ENCODE data around the gene DHCR24.

Gene DHCR24

GRCh38 chr1:54819733-54820132 is 67.3 kb downstream of the DHCR24 start:
- H3K4me3 ChIP-seq (ENCODE audit: low read depth, low read length): no peak overlapping the region
- H3K9ac ChIP-seq: no peak overlapping the region
- H3K36me3 ChIP-seq (ENCODE audit: control insufficient read depth, insufficient read depth, low read length): no peaks in the 10 kb centered on the region
- H3K27ac ChIP-seq: no peak overlapping the region
- TF ChIP-seq CTCF (IDR thresholded peaks at IDR 0.05): no peak
- no peaks in the 10 kb centered on the region for H3K27me3 ChIP-seq (ENCODE audit: control insufficient read depth, insufficient read depth, low read length)
- H2AFZ ChIP-seq: no peak overlapping the region
- H3K79me2 ChIP-seq: no peaks in the 10 kb centered on the region
- no peaks in the 10 kb centered on the region for H3K4me1 ChIP-seq
- H3K4me2 ChIP-seq (ENCODE audit: low read length): no peak overlapping the region
- no peaks in the 10 kb centered on the region for H3K9me3 ChIP-seq (ENCODE audit: control insufficient read depth, low read length)

- H3K4me1 ChIP-seq: no peaks in the 10 kb centered on the region
- H3K36me3 ChIP-seq (ENCODE audit: control insufficient read depth, insufficient read depth, low read length): no peaks in the 10 kb centered on the region
- H3K4me2 ChIP-seq (ENCODE audit: low read length): no peak overlapping the region
- H3K4me3 ChIP-seq (ENCODE audit: low read depth, low read length): no peak overlapping the region
- H2AFZ ChIP-seq: no peak overlapping the region
- H3K27ac ChIP-seq: no peak overlapping the region
- TF ChIP-seq CTCF (IDR thresholded peaks at IDR 0.05): no peak
- H3K79me2 ChIP-seq: no peaks in the 10 kb centered on the region
- H3K9ac ChIP-seq: no peak overlapping the region
- no peaks in the 10 kb centered on the region for H3K27me3 ChIP-seq (ENCODE audit: control insufficient read depth, insufficient read depth, low read length)
- no peaks in the 10 kb centered on the region for H3K9me3 ChIP-seq (ENCODE audit: control insufficient read depth, low read length)
These were observed 67.8 kb downstream of the DHCR24 start for GRCh38 chr1:54819195-54819536.

- Histone ChIP-seq H3K36me3 (ENCODE audit: control insufficient read depth, insufficient read depth, low read length) (no peaks in the 10 kb centered on the region), H3K27ac (no peak overlapping the region), H3K4me3 (ENCODE audit: low read depth, low read length) (no peak overlapping the region), H3K9me3 (ENCODE audit: control insufficient read depth, low read length) (no peaks in the 10 kb centered on the region), H3K4me2 (ENCODE audit: low read length) (no peak overlapping the region), H3K9ac (no peak overlapping the region), H3K4me1 (no peaks in the 10 kb centered on the region), H3K27me3 (ENCODE audit: control insufficient read depth, insufficient read depth, low read length) (no peaks in the 10 kb centered on the region), H3K79me2 (no peaks in the 10 kb centered on the region), H2AFZ (no peak overlapping the region)
- no peak for TF ChIP-seq CTCF (IDR thresholded peaks at IDR 0.05)
These were observed 68.4 kb downstream of the DHCR24 start for GRCh38 chr1:54818461-54819194.

GRCh38 chr1:54816951-54817350 is 70.0 kb downstream of the DHCR24 start:
- Histone ChIP-seq H3K4me2 (ENCODE audit: low read length) (no peak overlapping the region), H3K9me3 (ENCODE audit: control insufficient read depth, low read length) (no peaks in the 10 kb centered on the region), H3K27ac (no peak overlapping the region), H3K79me2 (no peaks in the 10 kb centered on the region), H3K9ac (no peak overlapping the region), H3K36me3 (ENCODE audit: control insufficient read depth, insufficient read depth, low read length) (no peaks in the 10 kb centered on the region), H3K27me3 (ENCODE audit: control insufficient read depth, insufficient read depth, low read length) (no peaks in the 10 kb centered on the region), H2AFZ (no peak overlapping the region), H3K4me1 (no peaks in the 10 kb centered on the region), H3K4me3 (ENCODE audit: low read depth, low read length) (no peak overlapping the region)
- TF ChIP-seq CTCF (IDR thresholded peaks at IDR 0.05): no peak

GRCh38 chr1:54816130-54816529 is 70.9 kb downstream of the DHCR24 start:
- H2AFZ ChIP-seq: no peak overlapping the region
- H3K9ac ChIP-seq: no peak overlapping the region
- no peaks in the 10 kb centered on the region for H3K4me1 ChIP-seq
- no peak overlapping the region for H3K4me3 ChIP-seq (ENCODE audit: low read depth, low read length)
- TF ChIP-seq CTCF (IDR thresholded peaks at IDR 0.05): no peak
- H3K27me3 ChIP-seq (ENCODE audit: control insufficient read depth, insufficient read depth, low read length): no peaks in the 10 kb centered on the region
- no peak overlapping the region for H3K27ac ChIP-seq
- no peaks in the 10 kb centered on the region for H3K9me3 ChIP-seq (ENCODE audit: control insufficient read depth, low read length)
- H3K36me3 ChIP-seq (ENCODE audit: control insufficient read depth, insufficient read depth, low read length): no peaks in the 10 kb centered on the region
- no peak overlapping the region for H3K4me2 ChIP-seq (ENCODE audit: low read length)
- H3K79me2 ChIP-seq: no peaks in the 10 kb centered on the region
